ENCODE measurements around the gene MYBPC2.
"Not testable (repeated sequence)": the region's sequence is repeated elsewhere in the genome, so short reads cannot be mapped to it uniquely, and the experiment has no call there.

The MYBPC2 gene

GRCh38 chr19:50459638-50460037 lies 26.9 kb downstream of the MYBPC2 start:
- no peak for DNase-seq (ENCODE audit: low read depth)

DNA sequence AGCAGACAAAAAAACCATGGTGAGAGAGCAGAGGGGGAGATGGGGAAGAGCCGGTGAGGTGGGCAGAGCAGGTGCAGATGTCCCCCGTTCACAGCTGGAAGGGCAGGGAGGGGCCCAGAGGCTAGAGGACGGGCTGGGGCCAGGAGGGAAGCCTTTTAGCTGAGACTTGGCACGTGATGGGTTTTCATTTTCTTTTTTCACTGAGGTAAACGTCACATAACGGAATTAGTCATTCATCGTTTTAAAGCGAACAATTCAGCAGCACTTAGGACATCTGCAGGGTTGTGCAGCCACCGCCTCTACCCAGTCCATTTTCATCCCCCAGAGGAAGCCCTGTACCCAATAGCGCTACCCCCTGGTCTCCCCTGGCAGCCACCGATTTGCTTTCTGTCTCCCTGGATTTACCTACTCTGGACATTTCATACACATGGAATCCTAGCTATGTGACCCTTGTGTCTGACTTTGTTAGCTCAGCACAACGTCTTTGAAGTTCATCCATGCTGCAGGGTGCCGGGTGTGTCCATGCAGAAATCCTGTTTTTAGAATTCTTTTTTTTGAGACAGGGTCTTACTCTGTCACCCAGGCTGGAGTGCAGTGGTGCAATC lies 27.6 kb downstream of the MYBPC2 start:
- DNase-seq (ENCODE audit: low read depth) = no peak

DNA sequence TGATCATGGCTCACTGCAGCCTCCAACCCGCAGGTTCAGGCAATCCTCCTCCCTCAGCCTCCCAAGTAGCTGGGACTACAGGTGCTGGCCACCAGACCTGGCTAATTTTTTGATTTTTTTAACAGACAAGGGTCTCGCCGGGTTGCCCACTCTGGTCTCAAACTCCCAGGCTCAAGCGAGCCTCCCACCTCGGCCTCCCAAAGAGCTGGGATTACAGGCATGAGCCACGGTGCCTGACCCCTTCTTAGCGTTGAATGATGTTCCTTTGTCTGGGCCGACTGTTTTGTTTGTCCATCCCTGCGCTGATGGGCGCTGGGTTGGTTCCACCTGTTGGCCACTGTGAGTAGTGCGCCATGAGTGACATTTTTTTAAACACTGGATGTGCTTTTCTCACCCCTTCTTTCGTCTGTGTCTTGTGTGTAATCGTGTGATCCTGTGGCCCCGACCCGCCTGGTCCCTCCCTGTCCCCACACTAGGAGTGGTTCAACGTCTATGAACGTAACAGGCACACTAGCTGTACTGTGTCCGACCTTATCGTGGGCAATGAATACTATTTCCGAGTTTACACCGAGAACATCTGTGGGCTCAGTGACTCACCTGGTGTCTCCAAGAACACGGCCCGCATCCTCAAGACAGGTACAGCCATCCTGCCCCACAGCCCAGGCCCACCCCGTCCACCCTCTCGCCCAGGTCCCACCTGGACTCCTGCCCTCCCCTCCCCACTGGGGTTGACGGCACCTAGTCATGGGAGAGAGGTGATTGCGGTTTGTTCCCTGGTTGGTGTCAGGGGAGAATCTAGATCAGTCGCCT lies 28.6 kb downstream of the MYBPC2 start:
- peak; percentile 30 for DNase-seq (ENCODE audit: low read depth)

- no peak for DNase-seq (ENCODE audit: low read depth)
Observed at GRCh38 chr19:50462970-50463369, 30.3 kb downstream of the MYBPC2 start.

DNA sequence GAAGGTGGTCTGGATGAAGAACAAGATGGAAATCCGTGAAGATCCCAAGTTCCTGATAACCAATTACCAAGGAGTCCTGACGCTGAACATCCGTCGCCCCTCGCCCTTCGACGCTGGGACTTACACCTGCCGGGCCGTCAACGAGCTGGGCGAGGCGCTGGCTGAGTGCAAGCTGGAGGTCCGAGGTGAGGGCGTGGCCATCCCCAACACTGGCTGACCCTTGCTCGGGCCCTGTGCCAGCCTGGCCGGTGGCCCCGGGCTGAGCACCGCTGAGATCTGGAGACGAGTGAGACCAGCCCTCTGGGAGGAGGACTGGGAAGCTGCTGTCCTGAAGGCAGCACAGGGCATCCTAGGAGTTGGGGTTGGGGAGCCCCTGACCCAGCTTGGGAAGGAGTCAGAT lies 31.7 kb downstream of the MYBPC2 start:
- DNase-seq (ENCODE audit: low read depth) = no peak

DNA sequence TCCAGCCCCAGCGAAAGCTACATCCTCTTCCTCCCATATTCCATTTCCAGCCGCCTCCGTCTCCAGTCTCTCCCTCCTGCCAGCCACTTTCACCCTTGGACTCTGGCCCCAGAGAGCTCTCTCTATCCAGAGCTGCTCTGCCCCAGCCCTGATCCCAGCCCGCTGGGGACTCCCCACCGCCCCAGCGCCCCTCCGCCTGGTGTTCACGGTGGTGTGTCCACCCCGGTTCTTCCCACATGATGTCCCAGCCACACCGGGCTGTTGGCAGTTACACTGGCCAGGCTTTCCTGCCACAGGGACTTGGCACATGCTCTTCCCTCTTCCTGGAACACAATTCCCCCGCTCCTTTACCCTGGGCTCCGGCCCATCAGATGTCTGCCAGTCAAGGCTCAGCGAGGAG lies 32.3 kb downstream of the MYBPC2 start:
- no peak for DNase-seq (ENCODE audit: low read depth)

DNA sequence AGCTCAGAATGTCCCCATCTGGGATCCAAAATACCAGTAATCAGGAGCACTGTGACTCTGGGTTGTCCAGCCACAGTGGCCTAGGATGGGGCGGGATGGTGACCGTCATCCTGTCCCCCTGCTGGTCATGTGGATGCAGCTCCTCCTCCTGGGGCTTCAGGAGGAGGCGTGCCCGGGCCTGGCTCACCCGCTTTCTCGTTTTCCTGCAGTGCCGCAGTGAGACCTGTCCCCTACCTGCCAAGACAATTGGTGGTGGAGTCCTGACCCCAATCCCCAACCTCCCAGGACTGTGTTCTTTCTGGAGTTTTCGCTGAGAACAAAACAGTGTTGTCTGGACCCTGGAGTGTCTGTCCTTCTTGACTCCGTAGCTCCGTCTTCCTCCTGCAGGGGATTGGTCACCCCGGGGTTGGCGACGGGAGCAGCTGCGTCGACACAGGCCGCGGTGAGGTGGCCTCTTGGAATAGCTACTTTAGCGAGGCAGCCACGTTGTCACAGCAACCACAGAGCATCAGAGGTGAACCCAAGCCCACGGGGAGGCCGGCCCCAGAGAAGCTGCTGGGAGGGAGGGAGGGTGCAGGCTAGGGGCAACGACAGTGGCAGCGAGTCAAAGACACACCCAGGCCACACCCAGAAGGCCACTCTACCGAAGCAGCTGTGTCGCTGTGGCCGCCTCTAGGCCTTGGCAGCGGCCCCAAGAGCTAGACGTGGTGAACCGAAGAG lies 33.5 kb downstream of the MYBPC2 start:
- no peak for DNase-seq (ENCODE audit: low read depth)

DNA sequence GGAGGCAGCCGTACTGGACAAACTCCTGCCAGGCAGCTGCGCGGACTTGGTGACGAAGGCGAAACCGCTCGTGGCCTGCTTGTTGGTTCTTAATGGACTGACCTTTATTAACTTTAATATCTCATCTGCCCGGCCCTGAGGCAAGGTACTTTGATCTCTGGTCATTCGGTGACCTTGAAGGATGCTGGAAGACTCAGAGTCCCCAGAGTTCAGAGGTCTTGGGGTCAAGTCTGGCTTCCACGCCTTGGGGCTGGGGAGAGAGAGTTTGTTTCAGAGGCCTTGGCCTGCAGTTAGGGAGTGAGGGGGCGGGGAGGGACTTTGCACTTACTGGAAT lies 34.0 kb downstream of the MYBPC2 start:
- no peak for DNase-seq (ENCODE audit: low read depth)

- DNase-seq (ENCODE audit: low read depth) = no peak
Observed at GRCh38 chr19:50467566-50467965, 34.9 kb downstream of the MYBPC2 start.

- no peak for DNase-seq (ENCODE audit: low read depth)
Observed at GRCh38 chr19:50468818-50469217, 36.1 kb downstream of the MYBPC2 start.

GRCh38 chr19:50473336-50473735 lies 40.6 kb downstream of the MYBPC2 start:
- not testable (repeated sequence) for DNase-seq (ENCODE audit: low read depth)

- DNase-seq (ENCODE audit: low read depth) = no peak
Observed at GRCh38 chr19:50475101-50475568, 42.4 kb downstream of the MYBPC2 start.

GRCh38 chr19:50475736-50476223 lies 43.1 kb downstream of the MYBPC2 start:
- DNase-seq (ENCODE audit: low read depth) = no peak

- peak; percentile 89 for DNase-seq (ENCODE audit: low read depth)
Observed at GRCh38 chr19:50476224-50476906, 43.7 kb downstream of the MYBPC2 start, which contains the start of the genes EMC10 and GARIN5A. Gene EMC10 (plus strand): TSS chr19:50476507. CDS start chr19:50476545, 38 bp downstream. Gene GARIN5A (minus strand): TSS chr19:50476848. CDS start chr19:50476388, 460 bp downstream.

DNA sequence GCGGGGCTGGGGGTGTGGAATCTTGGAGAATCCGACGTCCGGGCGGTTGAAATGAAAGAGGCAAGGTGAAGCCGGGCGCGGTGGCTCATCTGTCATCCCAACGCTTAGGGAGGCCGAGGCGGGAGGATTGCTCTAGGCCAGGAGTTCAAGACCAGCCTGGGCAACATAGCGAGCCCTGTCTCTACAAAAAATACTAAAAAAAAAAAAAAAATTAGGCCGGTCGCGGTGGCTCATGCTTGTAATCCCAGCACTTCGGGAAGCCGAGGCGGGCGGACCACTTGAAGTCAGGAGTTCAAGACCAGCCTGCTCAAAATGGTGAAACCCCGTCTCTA lies 44.2 kb downstream of the MYBPC2 start:
- no peak for DNase-seq (ENCODE audit: low read depth)

DNA sequence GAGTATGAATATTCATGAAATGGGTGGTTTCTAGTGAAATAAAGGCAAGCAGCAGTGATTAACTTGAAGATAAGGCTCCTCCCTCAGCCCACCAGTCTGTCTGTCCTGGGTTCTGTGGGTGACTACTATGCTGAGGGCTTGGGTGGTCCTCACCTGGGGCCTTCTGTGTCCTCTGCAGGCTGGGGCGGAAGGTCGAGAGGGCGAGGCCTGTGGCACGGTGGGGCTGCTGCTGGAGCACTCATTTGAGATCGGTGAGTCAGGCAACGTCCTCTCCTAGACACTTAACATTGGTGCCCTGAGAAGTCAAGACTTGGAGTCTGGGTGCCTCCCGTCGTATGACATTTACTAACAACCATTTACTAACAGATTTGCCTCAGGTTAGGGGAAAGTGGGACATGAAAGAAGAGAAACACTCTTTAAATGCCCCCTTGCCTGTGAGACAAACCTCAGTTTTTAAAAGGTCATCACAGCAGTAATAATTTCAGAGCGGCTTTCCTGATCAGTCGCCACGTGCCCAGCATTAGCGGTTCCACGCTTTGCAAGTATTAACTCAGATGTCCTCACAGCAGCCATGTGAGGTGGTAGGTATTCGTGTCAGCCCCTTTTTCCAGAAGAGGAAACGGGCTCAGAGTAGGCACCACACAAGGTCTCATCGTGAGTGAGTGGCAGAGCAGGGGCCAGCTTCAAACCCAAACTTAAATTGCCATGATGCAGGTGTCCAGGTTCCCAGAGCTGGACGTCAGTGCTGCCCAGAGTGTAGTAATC lies 45.2 kb downstream of the MYBPC2 start:
- DNase-seq (ENCODE audit: low read depth) = no peak

DNA sequence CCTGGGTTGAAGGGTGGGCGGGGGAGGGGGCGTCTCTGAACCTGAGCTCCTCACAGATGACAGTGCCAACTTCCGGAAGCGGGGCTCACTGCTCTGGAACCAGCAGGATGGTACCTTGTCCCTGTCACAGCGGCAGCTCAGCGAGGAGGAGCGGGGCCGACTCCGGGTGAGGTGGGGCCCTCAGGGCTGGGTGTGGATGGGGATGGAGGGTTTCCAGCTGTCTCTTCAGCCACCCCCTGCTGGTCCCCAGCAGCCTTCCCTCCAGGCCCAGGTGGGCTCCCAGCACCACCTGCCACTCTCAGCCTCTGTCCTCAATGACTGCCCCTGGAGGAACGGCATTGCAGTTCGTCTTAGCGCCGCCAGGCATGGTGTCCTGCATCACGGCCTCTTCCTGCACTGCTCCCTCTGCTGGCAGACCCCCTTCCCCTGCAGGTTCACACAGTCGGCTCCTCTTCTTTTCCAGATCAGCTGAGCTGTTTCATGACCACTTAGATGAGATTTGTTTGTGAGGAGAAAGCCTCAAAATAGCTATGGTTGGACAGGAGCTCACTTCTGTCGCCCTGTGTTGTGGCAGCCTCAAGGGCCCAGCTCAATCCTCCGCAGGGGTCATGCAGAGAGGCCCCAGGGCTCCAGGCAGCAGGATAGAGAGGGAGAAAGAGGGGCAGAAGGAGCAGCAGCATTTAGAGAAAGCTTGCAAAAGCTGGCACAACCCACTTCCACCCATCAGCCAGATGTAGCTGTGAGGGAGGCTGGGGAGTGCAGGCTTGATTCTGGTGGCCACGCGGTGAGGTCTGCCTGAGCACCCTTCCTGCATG lies 46.4 kb downstream of the MYBPC2 start:
- no peak for DNase-seq (ENCODE audit: low read depth)

- DNase-seq (ENCODE audit: low read depth) = no peak
Observed at GRCh38 chr19:50479761-50480251, 47.1 kb downstream of the MYBPC2 start.

- no peak for DNase-seq (ENCODE audit: low read depth)
Observed at GRCh38 chr19:50480281-50481111, 47.8 kb downstream of the MYBPC2 start.
